ENCODE measurements around the gene PKD1L1.
"Not testable (repeated sequence)": the region's sequence is repeated elsewhere in the genome, so short reads cannot be mapped to it uniquely, and the experiment has no call there.

PKD1L1 gene

DNA sequence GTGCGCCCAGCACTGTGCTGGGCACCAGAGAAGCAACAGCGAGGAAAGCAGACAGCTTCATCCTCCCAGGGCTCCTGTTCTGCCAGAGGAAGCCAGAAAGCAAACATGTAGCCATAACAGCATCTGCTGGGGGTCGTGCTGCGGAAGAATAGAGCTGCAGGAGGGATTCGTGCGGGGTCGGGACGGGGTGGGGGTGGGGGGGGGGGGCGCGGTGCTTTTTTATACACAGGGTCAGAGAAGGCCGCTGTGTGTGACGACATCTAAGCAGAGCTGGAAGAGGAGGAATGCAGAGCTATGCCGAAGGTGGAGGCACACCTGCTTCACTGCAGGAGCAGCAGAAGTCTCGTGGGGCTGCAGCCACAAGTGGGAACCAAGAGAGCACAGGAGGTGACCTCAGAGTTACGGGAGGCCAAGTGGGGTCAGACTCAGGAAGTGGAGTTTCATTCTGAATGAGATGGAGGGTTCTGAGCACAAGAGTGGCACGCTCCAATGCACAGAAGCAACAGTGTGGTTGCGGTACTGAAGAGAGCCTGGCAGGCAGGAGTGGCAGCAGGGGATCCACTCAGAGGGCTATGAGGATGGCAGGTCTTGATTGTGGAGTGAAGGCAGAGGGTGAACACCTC is 11.1 kb downstream of the PKD1L1 start:
- DNase-seq = no peak

DNA sequence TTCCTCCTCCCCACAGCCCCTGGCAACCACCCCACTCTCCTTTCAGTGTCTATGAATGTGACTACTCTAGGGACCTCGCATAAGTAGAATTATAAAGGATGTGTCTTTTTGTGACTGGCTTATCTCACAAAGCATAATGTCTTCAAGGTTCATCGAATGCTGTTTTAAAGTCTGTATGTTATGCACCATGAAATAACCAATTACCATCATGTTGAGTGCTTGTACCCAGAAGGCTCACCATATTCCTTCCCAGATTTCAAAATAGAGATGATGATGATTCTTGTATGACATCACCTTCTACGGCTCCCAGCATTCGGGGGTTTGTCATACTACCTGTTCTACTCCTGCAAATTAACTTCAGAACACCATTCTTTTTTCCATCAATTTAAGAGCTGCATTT is 11.9 kb downstream of the PKD1L1 start:
- no peak for DNase-seq

- no peak for DNase-seq
Observed at GRCh38 chr7:47935336-47935735, 12.9 kb downstream of the PKD1L1 start.

DNA sequence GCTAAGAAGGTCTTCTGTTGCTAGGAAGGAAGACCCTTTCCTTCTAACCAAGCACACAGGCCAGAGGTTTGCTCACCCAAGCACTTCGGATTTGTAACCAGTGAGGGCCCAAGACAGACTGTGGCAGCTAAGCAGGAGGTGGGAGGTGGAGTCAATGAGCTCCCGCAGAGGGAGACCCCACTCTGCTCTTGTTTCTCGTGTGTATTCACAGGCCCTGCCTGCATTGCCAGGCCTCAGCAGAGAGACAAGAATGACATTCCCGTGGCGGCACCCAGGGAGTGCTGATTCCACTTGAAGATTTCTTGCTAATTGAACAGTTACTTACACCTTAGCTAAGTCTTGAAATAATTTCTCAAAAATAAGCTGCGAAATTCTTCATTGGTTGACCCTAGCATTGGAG is 13.4 kb downstream of the PKD1L1 start:
- DNase-seq = no peak

- no peak for DNase-seq
Observed at GRCh38 chr7:47933215-47933614, 15.1 kb downstream of the PKD1L1 start.

- no peak for DNase-seq
Observed at GRCh38 chr7:47932466-47933037, 15.7 kb downstream of the PKD1L1 start.

DNA sequence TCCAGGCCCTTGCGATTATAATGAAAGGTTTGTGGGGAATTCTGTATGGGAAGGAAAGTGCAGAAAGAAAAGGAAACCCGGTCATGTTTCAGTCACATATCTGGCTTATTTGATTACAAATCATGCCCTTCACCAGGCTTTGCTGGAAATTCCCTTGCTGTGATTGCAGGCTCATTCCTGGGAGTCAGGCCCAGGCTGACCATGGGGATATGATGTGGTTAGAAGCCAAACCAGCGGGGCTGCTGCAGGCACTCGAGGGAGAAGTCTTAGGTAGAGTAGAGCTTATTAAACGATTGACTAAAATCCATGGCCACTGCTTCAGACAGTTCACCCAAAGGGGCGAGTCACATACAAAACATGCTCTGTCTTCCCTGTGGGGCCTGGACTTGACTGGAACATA is 16.2 kb downstream of the PKD1L1 start:
- DNase-seq = peak; percentile 34

DNA sequence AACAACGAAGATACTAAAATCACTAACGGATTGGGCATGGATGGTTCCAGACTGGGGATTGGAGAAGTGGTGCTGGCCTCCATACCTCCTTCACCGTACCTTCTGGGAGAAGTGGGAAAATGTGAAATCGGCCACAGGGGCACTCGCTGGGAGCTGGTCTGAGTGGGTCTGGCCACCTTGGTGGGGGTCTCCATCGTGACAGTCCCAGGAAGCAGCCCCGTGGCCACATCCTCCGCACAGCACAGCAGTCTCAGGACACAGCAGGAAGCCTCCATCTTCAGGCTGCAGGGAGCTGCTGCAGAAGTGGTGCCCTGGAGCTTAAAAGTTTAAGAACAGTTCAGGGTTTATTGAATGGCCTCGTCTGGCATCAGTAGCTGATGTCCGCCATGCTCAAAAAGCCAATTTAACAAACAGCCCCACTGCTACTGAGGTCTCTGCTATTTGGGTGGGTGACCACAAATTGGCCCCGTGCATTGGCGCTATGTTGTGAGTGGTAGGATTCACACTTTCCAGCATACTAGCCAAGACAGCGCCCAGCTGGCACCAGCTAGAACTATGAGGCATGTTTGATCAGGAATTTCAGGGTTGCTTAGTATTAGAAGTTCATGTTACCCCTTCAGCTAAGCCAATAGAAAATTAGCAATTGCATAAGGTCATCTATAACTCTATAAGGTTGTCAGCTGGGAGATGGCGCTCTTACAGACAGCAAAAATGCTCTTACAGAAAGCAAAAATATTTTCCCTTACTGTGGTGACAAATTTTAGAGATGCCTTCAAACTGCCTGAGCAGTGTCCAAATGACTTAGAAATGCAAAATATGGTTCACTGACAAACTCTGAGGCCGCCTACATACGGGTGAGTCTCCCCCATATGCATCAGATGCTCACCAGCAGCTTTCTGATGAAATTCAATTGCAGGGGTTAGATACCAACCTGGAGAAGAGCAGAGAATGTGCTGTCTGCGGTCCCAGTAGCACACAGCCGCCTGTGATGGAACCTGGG is 17.0 kb downstream of the PKD1L1 start:
- DNase-seq = no peak

DNA sequence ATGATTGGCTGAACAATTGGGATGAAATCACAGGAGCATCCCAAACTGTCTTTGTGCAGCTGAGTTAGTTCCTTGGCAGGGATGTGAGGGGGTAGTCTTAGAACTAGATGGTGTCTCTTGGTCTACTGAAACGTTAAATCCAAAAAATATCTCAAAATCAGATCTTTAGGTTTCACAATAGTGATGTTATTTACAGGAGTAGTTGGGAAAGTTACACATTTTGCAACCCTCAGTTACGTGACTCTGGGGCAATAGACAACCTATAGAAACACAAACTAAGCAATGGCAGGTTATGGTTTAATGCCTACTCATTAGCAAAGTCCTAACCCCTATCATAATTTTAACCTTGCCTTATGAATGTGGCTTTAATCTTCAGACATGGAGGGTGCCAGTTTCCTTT is 24.0 kb downstream of the PKD1L1 start:
- DNase-seq = no peak

GRCh38 chr7:47923081-47923875 is 25.0 kb downstream of the PKD1L1 start:
- not testable (repeated sequence) for DNase-seq

DNA sequence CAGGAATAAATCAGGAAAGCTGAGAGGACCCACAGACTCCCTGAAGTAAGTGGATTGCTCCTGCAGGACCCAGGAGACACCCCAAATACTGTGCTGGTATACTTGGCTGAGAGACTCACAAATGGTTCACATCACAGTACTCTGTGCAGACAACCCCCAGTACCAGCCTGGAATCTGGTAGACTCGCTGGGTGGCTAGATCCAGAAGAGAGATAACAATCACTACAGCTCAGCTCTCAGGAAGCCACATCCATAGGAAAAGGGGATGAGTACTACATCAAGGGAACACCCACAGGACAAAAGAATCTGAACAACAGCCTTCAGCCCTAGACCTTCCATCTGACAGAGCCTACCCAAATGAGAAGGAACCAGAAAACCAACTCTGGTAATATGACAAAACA is 31.8 kb downstream of the PKD1L1 start:
- DNase-seq = peak; percentile 69

GRCh38 chr7:47915616-47915976 is 32.7 kb downstream of the PKD1L1 start:
- no peak for DNase-seq

GRCh38 chr7:47914717-47915615 is 33.3 kb downstream of the PKD1L1 start:
- peak; percentile 42 for DNase-seq

DNA sequence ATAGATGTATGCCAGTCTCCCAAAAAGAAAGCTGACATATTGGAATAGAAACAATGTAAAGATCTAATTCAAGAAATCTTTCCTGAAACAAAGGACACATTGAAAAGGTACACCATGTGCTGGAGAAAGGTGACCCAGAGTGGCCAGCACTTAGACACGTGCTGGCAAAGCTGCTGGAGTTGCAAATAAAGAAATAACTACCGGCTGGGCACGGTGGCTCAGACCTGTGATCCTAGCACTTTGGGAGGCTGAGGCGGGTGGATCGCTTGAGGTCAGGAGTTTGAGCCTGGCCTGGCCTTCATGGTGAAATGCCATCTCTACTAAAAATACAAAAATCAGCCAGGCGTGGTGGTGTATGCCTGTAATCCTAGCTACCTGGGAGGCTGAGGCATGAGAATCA is 35.9 kb downstream of the PKD1L1 start:
- no peak for DNase-seq

DNA sequence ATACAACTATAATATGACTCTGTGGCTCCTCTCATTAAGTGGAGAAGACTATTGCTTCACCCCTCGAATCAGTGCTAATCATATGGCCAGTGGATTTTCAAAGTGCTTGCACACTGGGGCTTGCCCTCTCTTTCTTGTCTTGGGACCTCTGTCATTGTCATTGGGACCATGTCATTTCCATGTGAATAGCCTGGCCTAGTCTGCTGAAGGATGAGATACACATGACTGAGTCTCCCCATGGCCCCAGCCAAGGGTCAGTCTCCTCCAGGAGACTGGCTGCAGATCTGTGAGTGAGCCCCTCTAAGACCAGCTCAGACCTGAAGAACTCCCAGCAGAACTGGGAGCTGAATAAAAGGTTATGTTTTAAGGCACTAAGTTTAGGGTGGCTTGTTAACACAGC is 39.5 kb downstream of the PKD1L1 start:
- no peak for DNase-seq

DNA sequence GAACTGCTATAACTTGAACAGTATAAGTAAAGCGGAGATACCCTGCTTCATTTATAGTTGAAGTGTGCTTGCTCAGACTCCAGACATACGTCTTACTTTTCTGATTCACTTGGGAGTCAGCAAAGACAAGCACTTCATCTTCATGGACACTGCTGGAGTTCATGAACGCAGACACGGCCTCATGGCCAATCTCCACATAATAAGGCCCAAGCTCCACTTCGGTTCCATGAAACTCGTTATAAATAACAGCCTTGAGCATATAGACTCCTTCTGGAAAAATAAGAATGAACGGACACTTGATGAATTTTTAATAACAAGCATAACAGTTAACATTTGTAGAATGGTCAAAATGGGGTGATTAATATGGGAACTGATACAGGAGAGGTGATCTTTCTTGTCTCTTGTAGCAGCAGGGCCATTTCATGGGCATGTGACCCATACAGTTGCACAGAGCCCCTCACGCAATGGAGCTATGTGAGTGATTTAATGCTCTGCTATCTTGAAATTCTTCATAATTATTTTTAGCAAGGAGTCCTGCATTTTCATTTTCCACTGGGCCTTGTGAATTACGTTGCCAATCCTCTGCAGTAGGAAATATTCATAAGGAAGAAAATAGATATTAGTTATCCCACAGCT is 40.2 kb downstream of the PKD1L1 start:
- DNase-seq = no peak

DNA sequence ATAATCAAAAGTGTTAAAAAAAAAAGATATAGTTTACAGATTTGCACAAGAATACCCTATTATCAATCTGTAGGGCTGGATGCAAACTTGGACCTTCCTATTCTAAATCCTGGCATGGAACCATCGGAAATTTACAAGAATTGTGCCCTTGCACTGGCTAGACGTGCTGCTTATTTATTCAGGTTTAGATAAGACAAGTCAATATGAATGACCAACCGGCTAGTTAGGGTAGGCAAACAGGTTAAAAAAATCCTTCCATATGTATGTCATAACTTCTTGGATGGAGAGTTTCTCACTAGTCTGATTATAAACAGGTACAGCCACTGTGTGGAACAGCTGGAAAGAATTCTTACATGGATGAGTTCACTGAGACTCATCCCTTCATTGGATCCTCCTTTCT is 41.4 kb downstream of the PKD1L1 start:
- no peak for DNase-seq

GRCh38 chr7:47905076-47905920 is 43.0 kb downstream of the PKD1L1 start:
- no peak for DNase-seq

DNA sequence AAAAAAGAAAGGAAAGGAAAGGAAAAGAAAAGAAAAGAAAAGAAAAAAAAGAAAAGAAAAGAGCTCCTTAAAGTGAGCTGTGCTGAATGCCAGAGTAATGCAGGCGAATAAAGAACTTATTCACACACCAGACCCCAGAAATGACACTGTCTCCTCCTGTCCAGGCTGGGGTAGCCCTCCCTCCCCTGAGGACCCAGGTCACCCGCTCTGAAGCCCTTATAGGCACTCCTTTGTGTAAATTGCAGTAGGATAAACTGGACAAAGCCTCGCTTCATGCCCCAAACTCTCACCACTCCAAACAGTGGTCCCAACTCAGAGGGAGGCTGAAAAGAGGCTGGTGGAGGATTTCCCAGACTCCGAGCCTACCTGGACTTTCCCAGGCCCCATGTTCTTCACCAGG is 46.3 kb downstream of the PKD1L1 start:
- DNase-seq = no peak

DNA sequence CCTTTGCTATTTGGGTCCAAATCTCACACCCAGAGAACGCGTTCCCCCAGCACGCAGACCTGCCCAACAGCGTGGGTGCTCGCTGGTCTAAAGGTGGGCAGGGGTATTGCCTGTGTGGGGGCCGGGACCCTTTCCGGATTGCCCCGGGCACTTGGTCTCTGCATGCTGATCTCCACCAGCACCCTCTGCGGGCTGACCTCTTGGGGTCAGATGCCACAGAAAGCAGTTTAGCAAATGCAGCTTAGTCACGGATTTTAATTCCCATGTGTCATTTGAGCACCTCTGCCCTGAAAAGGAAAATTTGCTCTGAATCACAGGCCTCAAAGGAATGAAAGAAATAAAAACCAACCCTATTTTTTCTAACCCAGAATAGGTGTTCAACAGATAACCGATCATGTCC is 46.7 kb downstream of the PKD1L1 start:
- peak; percentile 71 for DNase-seq

- no peak for DNase-seq
Observed at GRCh38 chr7:47897831-47898230, 50.4 kb downstream of the PKD1L1 start.
